Bronchial epithelial cell (primary cell): ENCODE data around the gene ZNF81. TPM values are rescaled to one million over a fixed set of nuclear protein-coding genes. Genes with fewer than 3 reads are reported as not detected.
"Not testable (repeated sequence)": the region's sequence is repeated elsewhere in the genome, so short reads cannot be mapped to it uniquely, and the experiment has no call there.

Experiments used
- DNase-seq: peaks from one replicate; pipeline ENCODE4 v3.0.0-alpha.2; 2010; ENCODE audit warnings: low read depth
- FAIRE-seq: peaks from 2 replicates; lab custom pipeline; 2011; peaks lifted over from hg19 to GRCh38; lab: Jason Lieb, UNC
- H3K27me3 ChIP-seq: 2 replicates; pipeline ENCODE4 v1.5.1; 2011; ENCODE audit warnings: low read length; ENCODE audit not compliant: control insufficient read depth, insufficient read depth
- H3K36me3 ChIP-seq: 2 replicates; pipeline ENCODE4 v1.5.1; 2011; ENCODE audit warnings: low read length; ENCODE audit not compliant: control insufficient read depth, insufficient read depth
- H3K4me3 ChIP-seq: 2 replicates; pipeline ENCODE4 v1.5.1; 2011; ENCODE audit warnings: mild to moderate bottlenecking, low read depth, low read length, control low read depth
- CTCF ChIP-seq: IDR thresholded peaks from 2 replicates; pipeline ENCODE4 v1.5.1; 2011; ENCODE audit warnings: mild to moderate bottlenecking, moderate library complexity, low read length, control low read depth, inconsistent platforms; ENCODE audit not compliant: insufficient read depth, severe bottlenecking
- total RNA-seq: library from RNA; depleted of rRNA; stranded (reverse); fragments of >200 nt; gene quantifications from 2 replicates; pipeline ENCODE4 v1.2.1, GENCODE V29; 2014

The ZNF81 gene
- total RNA-seq = 2.4 and 3.8 TPM in 2 replicates

- peak within 1 kb of the TSS; percentile 51 for H3K4me3 ChIP-seq
- no peaks in the 10 kb centered on the region for H3K36me3 ChIP-seq
- H3K27me3 ChIP-seq = no peaks in the 10 kb centered on the region
- FAIRE-seq (peak; percentile 83), DNase-seq (peak; percentile 90)
- no peak for TF ChIP-seq CTCF
Measured at GRCh38 chrX:47836164-47837072, at the start of gene ZNF81. TSS of gene ZNF81 (plus strand) at chrX:47836902. CDS start at chrX:47846268, 9,366 bp downstream.

GRCh38 chrX:47796433-47796906, 40.2 kb upstream of the ZNF81 start:
- Histone ChIP-seq H3K27me3 (no peaks in the 10 kb centered on the region), H3K36me3 (no peaks in the 10 kb centered on the region), H3K4me3 (no peak overlapping the region)
- TF ChIP-seq CTCF = no peak
- peak; percentile 81 for DNase-seq
- FAIRE-seq = no peak

- no peaks in the 10 kb centered on the region for H3K36me3 ChIP-seq
- no peak for TF ChIP-seq CTCF
- H3K4me3 ChIP-seq = no peak overlapping the region
- no peak for DNase-seq
- no peaks in the 10 kb centered on the region for H3K27me3 ChIP-seq
- FAIRE-seq = no peak
Measured at GRCh38 chrX:47797084-47797483, 39.6 kb upstream of the ZNF81 start.

GRCh38 chrX:47798861-47799260, 37.8 kb upstream of the ZNF81 start:
- TF ChIP-seq CTCF = no peak
- no peak overlapping the region for H3K4me3 ChIP-seq
- no peaks in the 10 kb centered on the region for H3K36me3 ChIP-seq
- DNase-seq = peak; percentile 60
- FAIRE-seq = no peak
- H3K27me3 ChIP-seq = no peaks in the 10 kb centered on the region

GRCh38 chrX:47802589-47802988, 34.1 kb upstream of the ZNF81 start:
- no peak for TF ChIP-seq CTCF
- Histone ChIP-seq H3K36me3 (no peaks in the 10 kb centered on the region), H3K27me3 (no peaks in the 10 kb centered on the region), H3K4me3 (no peak overlapping the region)
- FAIRE-seq = no peak
- peak; percentile 34 for DNase-seq

GRCh38 chrX:47803103-47803502, 33.6 kb upstream of the ZNF81 start:
- H3K4me3 ChIP-seq, H3K36me3 ChIP-seq, DNase-seq, H3K27me3 ChIP-seq, FAIRE-seq: not testable (repeated sequence)
